GM19467 (cell line): ENCODE results near the gene DUSP12.
"Not testable (repeated sequence)": the region's sequence is repeated elsewhere in the genome, so short reads cannot be mapped to it uniquely, and the experiment has no call there.

ENCODE experiments used
- ATAC-seq: cut with Tn5 transposase; IDR thresholded peaks from one replicate; pipeline ENCODE4 v1.9.1; 2021; ENCODE audit warnings: mild to moderate bottlenecking, moderate library complexity; ENCODE audit not compliant: unreplicated experiment

Gene DUSP12, protein sequence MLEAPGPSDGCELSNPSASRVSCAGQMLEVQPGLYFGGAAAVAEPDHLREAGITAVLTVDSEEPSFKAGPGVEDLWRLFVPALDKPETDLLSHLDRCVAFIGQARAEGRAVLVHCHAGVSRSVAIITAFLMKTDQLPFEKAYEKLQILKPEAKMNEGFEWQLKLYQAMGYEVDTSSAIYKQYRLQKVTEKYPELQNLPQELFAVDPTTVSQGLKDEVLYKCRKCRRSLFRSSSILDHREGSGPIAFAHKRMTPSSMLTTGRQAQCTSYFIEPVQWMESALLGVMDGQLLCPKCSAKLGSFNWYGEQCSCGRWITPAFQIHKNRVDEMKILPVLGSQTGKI

DNA sequence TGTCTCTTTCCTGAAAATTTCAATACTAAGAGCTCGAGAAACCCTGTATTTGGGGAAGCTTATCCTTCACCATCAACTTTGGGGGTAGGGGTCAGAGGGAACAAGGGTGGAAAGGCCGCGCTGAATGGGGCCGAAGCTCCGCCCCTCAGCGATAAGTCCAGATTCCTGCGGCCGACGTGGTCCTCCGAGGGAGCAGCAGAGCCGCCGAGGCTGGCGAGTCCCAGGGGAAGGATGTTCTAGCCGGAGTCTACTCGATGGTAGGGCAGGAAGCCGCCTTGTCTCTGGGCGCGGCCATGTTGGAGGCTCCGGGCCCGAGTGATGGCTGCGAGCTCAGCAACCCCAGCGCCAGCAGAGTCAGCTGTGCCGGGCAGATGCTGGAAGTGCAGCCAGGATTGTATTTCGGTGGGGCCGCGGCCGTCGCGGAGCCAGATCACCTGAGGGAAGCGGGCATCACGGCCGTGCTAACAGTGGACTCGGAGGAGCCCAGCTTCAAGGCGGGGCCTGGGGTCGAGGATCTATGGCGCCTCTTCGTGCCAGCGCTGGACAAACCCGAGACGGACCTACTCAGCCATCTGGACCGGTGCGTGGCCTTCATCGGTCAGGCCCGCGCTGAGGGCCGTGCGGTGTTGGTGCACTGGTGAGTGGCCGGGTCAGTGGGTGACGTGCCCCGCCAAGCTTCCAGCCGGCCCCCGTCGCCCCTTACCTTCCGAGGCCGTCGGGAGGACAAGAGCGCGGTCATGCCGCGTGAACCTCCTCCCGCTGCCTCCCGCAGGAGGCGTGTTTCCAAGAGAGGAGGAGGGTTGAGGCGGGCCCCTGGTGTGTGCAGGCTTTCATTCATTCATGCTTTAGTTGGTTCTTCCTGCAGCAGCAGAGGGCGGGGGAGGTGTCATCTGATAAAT is at the start of gene DUSP12:
DUSP12 (plus strand) TSS at position 278 of the 899 bp plus-strand sequence; CDS start at position 294, 16 bp downstream.
- peak; percentile 94 for ATAC-seq

DNA sequence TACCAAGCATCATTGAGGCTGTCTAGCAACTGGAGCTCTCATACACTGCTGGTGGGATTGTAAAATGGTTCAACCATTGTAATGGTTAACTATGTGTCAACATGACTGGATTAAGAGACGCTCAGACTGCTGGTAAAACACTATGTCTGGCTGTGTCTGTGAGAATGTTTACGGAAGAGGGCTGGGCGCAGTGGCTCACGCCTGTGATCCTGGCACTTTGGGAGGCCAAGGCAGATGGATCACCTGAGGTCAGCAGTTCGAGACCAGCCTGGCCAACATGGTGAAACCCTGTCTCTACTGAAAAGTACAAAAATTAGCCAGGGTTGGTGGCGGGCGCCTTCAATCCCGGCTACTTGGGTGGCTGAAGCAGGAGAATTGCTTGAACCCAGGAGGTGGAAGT is 47.3 kb upstream of the DUSP12 start:
- ATAC-seq = no peak

DNA sequence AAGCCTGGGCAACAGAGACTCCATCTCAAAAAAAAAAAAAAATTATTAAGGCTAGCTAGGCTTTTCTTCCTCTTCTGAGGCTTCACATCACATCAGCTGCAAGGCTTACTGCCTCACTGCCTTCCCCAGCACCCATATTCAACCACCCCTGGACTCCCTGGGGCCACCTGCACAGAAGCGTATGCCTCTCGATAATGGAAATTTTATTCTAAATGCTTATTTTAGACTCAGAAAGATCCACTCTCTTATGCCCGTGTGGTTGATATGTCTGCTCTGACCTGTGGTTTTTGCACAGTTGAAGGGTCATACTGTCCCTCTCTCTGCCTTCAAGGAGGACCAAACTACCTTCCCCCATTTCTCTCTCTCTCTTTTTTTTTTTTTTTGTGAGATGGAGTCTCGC is 44.0 kb upstream of the DUSP12 start:
- ATAC-seq = peak; percentile 37

DNA sequence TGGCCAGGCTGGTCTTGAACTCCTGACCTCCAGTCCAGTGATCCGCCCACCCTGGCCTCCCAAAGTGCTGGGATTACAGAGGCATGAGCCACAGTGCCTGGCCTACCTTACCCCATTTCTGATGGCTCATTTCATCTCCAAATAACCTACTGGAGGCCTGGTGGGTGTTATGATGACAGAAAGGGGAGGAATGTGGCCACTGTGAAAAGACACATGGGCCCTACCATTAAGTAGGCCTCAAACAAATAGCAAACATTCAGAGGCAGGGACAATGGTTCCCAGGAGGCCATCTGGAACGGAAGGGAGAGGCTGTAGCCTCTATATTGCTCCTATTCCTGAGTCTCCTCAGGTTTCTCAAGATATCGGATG is 43.5 kb upstream of the DUSP12 start:
- ATAC-seq = no peak

DNA sequence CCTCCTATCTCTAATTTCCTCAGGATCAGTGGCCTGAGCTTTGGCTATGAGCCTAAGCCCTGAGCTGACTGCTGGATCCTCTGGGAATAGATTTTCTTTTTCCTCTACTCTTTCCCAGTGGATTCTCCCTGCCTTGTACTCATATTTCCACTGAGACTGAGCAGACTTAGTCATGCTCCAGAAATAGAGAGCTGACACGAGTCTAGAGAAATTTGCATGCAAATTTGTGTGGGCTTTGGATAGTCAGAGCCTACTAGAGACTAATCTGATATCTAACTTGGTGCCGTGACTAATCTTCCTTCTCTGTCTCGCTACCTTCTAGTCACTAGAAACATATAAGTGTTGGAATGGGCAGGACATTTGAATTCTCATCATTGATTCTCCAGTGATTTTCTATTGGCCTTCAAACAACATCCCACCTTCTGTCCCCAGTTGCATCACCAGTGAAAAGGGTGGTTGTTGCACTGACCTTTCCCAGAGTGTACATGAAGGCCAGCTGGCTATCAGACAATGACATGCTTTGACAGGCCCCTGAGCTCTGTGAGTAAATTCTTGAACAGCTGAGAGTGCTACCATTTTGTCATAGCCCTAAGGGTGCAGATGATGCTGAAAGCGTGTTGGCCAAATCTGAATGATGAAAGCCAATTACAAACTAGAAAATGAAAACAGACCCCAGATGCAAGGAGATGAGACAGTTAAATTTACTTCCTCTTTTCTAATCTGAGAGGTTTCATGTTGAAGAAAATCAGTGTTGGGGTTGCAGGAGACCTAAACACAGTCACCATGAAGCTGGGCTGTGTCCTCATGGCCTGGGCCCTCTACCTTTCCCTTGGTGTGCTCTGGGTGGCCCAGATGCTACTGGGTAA is 42.9 kb upstream of the DUSP12 start, which contains the start of gene FCRLA:
FCRLA (plus strand) TSS at position 748 of the 866 bp plus-strand sequence; CDS start at position 784, 36 bp downstream.
- ATAC-seq = peak; percentile 54

DNA sequence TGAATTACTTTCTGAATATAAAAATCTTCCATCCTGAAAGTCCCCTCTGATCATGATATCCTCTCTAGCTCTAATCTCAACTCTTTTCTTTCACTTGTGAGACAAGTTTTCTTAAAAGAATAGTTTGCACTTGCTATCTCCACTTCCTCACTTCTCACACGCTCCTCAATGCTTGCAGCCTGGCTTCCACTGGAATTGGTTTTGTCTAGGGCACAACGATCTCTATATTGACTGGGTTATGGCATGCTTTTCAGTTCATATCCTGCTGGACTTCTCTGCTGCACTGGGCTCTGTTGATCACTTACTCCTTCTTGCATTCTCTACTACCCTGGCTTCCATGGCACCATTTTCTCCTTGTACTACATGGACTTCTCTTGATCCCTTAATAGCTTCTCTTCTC is 42.1 kb upstream of the DUSP12 start:
- ATAC-seq = no peak

DNA sequence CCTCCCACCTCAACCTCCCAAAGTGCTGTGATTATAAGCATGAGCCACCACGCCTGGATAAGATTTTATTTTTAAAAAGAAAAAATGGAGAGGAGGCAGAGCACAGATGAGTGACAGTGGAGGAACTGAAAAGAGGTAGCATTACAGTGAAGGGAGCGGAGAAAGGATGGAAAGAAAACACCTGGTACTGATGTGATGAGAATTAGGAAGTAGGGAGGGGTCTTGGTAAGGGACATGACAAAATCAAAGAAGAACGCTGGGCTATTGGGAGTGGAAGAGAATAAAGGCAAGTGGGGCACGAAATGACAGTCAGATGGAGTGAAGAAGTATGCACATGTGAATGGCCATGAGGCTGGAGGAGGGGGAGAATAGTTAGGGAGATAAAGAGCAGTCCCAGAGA is 40.2 kb upstream of the DUSP12 start:
- no peak for ATAC-seq

DNA sequence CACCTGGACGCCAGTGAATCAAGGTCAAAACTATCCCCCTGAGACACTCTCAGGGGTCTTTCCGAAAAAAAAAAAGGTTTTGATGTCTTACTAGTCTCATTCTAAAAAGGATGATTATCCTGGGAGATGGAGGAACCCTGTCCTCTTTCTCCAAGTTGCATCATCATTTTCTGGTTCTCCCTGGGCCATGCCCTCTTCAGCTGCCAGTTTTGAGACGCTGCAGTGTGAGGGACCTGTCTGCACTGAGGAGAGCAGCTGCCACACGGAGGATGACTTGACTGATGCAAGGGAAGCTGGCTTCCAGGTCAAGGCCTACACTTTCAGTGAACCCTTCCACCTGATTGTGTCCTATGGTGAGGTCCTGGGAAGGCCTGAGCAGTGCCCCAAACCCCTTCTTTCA is 39.0 kb upstream of the DUSP12 start:
- no peak for ATAC-seq

DNA sequence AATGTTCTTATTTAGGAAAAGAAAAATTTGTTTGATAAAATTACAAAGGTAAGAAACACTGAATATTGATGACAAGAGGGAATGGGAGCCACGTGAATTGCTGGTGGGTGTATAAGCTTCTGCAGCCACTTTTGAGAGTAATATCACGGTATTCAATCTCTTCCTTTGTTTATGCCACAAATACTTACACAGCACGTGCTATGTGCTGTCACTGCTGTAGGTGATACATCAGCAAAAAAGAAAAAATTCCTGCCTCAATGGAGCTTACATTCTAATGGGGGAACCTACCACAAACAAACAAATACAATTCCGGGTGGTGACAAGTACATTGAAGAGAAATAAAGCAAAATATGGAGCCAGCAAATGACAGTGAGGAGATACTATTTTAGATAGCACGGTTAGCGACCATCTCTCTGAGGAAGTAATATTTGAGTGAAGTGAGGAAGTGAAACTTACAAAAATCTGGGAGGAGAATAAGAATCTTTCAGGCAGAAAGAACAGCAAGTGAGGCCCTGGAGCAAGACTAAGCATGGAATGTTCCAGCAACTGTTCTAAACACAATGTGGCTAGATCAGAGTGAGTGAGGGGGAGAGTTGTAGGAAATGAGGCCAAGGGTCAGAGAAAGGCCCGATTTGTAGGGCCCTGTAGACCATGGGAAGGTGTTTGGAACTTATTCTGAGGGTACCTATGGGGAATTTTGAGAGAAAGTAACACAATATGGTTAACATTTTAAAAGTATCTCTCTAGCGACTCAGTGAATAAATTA is 30.8 kb upstream of the DUSP12 start:
- ATAC-seq = peak; percentile 41

DNA sequence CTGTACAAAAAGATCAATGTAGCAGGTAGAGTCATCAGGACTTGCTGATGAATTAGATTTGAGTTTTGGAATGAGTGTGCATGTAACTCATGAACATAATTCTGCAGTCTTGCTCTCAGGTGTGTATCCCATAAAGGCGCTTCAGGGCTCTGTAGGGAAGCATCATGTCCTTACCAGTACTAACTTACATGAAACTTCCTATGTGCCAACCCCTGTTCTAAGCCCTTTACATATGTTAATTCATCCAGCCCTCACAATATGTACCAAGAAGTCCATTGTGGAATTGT is 30.3 kb upstream of the DUSP12 start:
- ATAC-seq = peak; percentile 24

DNA sequence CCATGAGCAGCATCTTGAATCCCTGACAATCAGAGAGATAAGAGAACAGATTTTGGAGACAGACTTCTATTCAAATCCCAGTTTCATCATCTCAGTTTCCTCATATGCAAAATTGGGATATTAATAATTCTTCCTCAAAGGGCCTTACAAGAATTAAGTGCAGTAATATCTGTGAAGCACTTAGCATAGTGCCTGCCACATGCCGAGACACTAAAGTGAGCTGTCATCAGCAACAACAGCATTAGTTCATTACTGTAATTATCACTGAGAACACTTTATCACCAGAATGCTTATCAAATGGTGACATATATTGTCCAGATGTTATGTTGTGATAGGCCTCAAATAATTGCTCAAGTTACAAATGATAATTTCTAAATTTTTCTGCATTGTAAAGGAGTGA is 29.2 kb upstream of the DUSP12 start:
- ATAC-seq = no peak

DNA sequence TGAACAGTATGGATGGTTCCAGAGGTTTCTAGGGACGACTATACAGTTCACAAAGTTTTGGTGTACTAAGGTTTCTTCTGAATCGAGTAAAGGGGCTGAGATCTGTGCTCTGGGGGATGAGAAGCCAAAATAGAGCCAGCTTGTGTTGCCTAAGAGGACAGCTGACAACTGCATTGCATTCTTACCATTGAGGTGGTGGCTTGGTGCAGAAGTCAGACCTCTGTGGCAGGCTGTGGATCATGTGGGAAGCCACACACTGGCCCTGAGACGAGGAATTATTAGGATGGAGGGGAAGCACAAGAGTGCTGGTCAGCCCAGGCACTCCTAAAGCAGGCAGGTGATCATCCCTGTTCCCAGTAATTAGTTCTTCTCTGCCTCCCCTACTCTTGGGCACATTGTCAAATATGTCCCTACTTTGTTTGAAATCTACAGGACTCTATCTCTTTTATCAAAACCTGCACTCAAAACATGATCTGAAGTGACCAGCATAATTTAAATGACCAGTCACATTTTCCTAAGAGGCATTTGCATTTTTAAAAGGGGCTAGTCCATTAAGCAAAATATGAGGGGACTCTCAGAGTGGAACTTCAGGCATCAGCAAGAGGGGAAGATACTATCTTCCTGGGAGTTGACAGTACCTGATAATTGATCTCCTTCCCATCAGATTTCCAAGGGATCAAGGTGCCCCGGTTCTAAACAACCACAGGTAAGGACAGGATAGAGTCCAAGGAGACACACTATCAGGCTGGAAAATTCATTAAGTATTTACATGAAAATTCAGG is 28.4 kb upstream of the DUSP12 start, which contains the start of gene FCRLB:
FCRLB (plus strand) TSS at position 589 of the 782 bp plus-strand sequence. CDS start 1,129 bp downstream, outside the sequence.
- ATAC-seq = no peak

DNA sequence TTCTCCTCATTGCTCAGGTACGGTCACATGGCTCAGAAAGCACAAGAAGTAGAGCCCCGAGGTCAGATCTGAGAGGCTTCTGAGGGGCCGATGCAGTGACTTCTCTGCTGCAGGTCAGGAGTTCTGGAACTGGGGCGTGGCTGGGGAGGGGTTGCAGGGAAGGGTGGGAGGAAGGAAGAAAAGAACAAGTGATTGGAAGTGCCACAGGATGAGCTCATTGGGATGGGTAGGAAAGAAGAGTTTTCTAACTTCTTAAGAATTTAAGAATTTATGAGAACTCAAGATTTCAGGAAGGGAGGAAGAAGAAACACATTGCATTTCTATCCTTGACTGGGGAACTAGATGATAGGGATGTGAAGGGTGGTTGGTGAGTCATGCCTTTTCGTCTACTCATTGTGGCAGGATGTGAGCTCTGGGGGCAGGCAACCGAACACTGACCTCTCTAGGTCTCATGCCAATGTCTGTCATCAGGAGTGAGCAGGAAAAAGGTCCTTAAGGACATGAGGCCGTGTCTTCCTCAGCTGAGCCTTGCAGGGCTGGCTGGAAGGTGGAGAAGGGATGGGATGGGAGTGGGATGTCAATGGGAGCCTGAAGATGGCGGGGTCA is 27.7 kb upstream of the DUSP12 start:
- ATAC-seq = no peak

DNA sequence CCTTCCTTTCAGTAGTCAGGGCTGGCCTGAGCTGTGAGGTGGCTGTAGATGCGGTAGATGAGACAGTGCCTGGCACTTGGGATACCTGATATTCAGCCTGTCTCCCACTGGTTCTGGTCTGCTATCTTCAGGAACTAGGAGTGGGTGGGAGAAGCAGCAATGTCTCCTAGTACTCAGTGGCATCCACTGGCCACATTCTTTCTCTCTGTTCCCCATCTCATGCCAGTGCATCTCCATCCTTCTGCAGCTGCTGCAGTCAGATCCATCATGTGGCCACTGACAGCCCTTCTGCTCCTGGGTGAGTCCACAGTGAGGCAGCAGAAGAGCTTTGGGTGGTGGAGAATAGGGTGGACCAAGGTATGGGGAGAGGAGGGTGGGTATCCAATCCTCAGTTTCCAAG is 27.2 kb upstream of the DUSP12 start:
- ATAC-seq = no peak

DNA sequence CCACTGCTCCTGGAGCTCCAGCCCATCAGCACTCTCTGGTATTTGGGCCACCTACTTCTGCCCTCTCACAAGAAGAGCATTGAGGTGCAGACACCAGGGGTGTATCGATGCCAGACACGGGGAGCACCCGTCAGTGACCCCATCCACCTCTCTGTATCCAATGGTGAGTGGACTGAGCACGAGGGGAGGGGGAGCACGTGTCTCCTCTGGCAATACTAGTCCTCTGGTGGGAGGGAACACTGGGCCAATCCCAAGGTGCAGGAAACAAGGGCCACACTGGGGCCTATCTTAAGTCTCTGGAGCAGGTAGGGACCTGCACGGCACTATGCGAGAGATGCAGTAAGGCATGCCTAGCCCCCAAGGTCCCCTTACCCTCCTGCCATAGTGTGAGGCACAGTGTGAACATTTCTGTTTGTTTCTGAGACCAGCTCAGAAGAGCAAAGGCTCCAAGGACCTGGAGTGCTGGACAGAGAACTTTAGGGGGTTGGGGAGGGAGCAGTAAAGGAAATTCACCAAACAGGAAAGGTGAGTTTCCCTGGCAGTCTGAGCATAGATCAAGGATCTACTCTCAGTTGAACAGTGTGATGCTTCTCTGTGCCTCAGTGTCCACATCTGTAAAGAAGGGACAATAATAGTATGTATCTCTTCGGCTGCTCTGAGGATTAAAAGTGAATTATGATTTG is 26.0 kb upstream of the DUSP12 start:
- no peak for ATAC-seq

DNA sequence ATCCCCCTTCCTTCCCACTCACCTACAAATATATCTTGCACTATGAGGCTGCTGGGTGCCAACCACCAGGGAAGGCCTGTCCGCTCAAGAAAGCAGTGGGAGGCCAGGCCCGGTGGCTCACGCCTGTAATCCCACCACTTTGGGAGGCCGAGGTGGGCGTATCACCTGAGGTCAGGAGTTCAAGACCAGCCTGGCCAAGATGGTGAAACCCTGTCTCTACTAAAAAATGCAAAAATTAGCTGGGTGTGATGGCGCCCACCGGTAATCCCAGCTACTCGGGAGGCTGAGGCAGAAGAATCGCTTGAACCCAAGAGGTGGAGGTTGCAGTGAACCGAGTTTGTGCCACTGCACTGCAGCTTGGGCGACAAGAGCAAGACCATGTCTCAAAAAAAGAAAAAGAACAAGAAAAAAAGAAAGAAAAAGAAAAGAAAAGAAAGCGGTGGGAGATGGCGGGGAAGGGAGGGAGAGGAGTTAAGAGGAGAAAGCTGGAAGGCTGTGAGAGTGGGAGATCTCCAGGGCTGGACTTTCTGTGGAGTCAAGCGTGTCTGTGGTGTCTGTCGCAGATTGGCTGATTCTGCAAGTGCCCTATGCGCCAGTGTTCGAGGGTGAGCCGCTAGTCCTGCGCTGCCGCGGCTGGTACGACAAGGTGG is 24.2 kb upstream of the DUSP12 start:
- not testable (repeated sequence) for ATAC-seq

DNA sequence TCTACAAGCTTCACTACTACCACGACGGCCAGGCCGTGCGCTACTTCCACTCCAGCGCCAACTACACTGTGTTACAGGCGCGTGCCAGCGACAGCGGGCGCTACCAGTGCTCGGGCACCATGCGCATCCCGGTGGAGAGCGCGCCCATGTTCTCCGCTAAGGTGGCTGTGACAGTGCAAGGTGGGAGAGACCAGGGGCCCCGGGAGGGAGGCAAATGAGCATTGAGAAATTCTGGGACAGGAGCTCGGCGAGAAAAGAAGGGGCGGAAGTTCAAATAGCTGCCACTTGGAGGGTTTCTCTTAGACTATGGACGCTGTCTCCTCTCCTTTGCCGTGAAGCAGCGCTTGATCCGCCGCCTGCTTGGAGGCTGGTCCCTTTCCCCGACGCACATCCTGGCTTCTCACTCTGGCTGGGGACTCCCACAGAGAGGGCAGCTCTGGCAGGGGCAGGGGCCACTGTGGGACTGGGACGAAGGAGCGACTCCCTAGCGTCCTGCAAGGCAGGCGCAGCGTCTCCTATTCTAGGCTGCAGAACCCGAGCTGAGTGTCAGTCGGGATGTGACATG is 23.6 kb upstream of the DUSP12 start:
- ATAC-seq = no peak
